Thyroid gland (tissue), 4 donors: Measurements from ENCODE around the gene RASA3. TPM values are rescaled to one million over a fixed set of nuclear protein-coding genes. Genes with fewer than 3 reads are reported as not detected.

Experiments used
- DNase-seq, 2 donors: peaks; one replicate each; pipeline ENCODE4 v3.0.0-alpha.2; 2019
- H3K27ac ChIP-seq, 3 donors: fragments of 200-600 bp; sonication (generic); 1 replicate in 2 of 3; 2 replicates in 1 of 3; pipeline ENCODE4 v1.5.1; 2016 to 2019; ENCODE audit warnings: mild to moderate bottlenecking in 1 of 3, moderate library complexity in 1 of 3
- H3K27me3 ChIP-seq: fragments of 200-600 bp; sonication (generic); one replicate; pipeline ENCODE4 v1.5.1; 2019
- H3K36me3 ChIP-seq, 2 donors: fragments of 200-600 bp; sonication (generic); one replicate each; pipeline ENCODE4 v1.5.1; 2016 to 2019
- H3K4me1 ChIP-seq, 2 donors: fragments of 200-600 bp; sonication (generic); one replicate each; pipeline ENCODE4 v1.5.1; 2017 to 2019
- H3K4me3 ChIP-seq, 3 donors: fragments of 200-600 bp; sonication (generic); replicated peaks in 1 of 3; 1 replicate in 2 of 3; 2 replicates in 1 of 3; pipeline ENCODE4 v1.5.1; 2016; ENCODE audit warnings: mild to moderate bottlenecking in 1 of 3
- H3K9me3 ChIP-seq: fragments of 200-600 bp; sonication (generic); one replicate; pipeline ENCODE4 v1.5.1; 2017
- CTCF ChIP-seq, 6 experiments: fragments of 200-600 bp in 3 of 6; fragments of 450-650 bp in 3 of 6; sonication (generic) in 3 of 6; IDR thresholded peaks; one replicate each; pipeline ENCODE4 v1.5.1; 2016 to 2019; ENCODE audit warnings: antibody characterized with exemption in 6 of 6, mild to moderate bottlenecking in 2 of 6, inconsistent platforms in 1 of 6, moderate library complexity in 1 of 6
- POLR2A ChIP-seq, 2 donors: fragments of 450-650 bp; IDR thresholded peaks; one replicate each; pipeline ENCODE4 v1.6.1; 2017; ENCODE audit warnings: antibody characterized with exemption in 2 of 2, mild to moderate bottlenecking in 2 of 2, moderate library complexity in 1 of 2
- WGBS, 2 donors: methylation state at CpG; one replicate each; pipeline ENCODE4 v1.1.5; 2017; 5-methylcytosine and 5-hydroxymethylcytosine counted together
- intact Hi-C: fragments of 100-400 bp; cut with DNase I; formaldehyde crosslinking; loops from one replicate; pipeline ENCODE4 v1.15.1; 2023
- total RNA-seq, 4 donors: library from RNA; depleted of rRNA; stranded (reverse); fragments of >200 nt; gene quantifications; one replicate each; pipeline ENCODE4 v1.2.3, GENCODE V29; 2016

Gene RASA3
- total RNA-seq, 4 donors from 2014 or later = 22.3 to 32.3 (median 25.5) TPM

- Histone ChIP-seq H3K9me3 (no peaks in the 10 kb centered on the region), H3K4me1 (peaks cover 5 to 9% of the 10 kb centered on the region in 2 donors), H3K36me3 (no peaks in the 10 kb centered on the region), H3K27ac (no peak overlapping the region), H3K4me3 (no peak overlapping the region), H3K27me3 (no peaks in the 10 kb centered on the region)
- intact Hi-C loops = no loop called here
- TF ChIP-seq CTCF (IDR thresholded peaks at IDR 0.05) (no peak), POLR2A (IDR thresholded peaks at IDR 0.05) (no peak)
- 87 to 95% methylated on average over 16 to 17 of the region's 17 CpGs for WGBS, 2 donors
- no peak for DNase-seq
Observed at GRCh38 chr13:113962975-113963374, 169.4 kb downstream of the RASA3 start.

GRCh38 chr13:113962386-113962785 lies 170.0 kb downstream of the RASA3 start:
- no peak for TF ChIP-seq CTCF (IDR thresholded peaks at IDR 0.05)
- WGBS, 2 donors = 90 to 94% methylated on average over 11 of the region's 11 CpGs
- no peaks in the 10 kb centered on the region for H3K27me3 ChIP-seq
- DNase-seq = no peak
- H3K27ac ChIP-seq = no peak overlapping the region
- intact Hi-C loops = no loop called here
- H3K4me1 ChIP-seq = peaks cover 5 to 9% of the 10 kb centered on the region in 2 donors
- no peaks in the 10 kb centered on the region for H3K9me3 ChIP-seq
- H3K4me3 ChIP-seq = no peak overlapping the region
- H3K36me3 ChIP-seq = no peaks in the 10 kb centered on the region

- 49 to 52% methylated on average over 6 of the region's 6 CpGs for WGBS, 2 donors
- peak overlapping the region; percentile 27 to 77 (median 62) for H3K27ac ChIP-seq
- no peaks in the 10 kb centered on the region for H3K9me3 ChIP-seq
- H3K27me3 ChIP-seq = no peaks in the 10 kb centered on the region
- no peaks in the 10 kb centered on the region for H3K36me3 ChIP-seq
- TF ChIP-seq POLR2A (IDR thresholded peaks at IDR 0.05) (no peak), CTCF (IDR thresholded peaks at IDR 0.05) (no peak)
- H3K4me1 ChIP-seq = peaks cover 5 to 9% of the 10 kb centered on the region in 2 donors
- intact Hi-C loops = no loop called here
- peak; percentile 58 to 61 for DNase-seq
- H3K4me3 ChIP-seq = no peak overlapping the region
Observed at GRCh38 chr13:113960276-113960948, 172.0 kb downstream of the RASA3 start.

- intact Hi-C loops = no loop called here
- H3K4me1 ChIP-seq = peaks cover 5 to 9% of the 10 kb centered on the region in 2 donors
- H3K4me3 ChIP-seq = no peak overlapping the region
- no peaks in the 10 kb centered on the region for H3K27me3 ChIP-seq
- 55 to 88% methylated on average over 1 of the region's 1 CpG for WGBS, 2 donors
- H3K27ac ChIP-seq = peak overlapping the region in 2 of 3 donors; percentile 11 to 77
- no peaks in the 10 kb centered on the region for H3K36me3 ChIP-seq
- H3K9me3 ChIP-seq = no peaks in the 10 kb centered on the region
- TF ChIP-seq POLR2A (IDR thresholded peaks at IDR 0.05) (no peak), CTCF (IDR thresholded peaks at IDR 0.05) (no peak)
- peak; percentile 40 to 59 for DNase-seq
Observed at GRCh38 chr13:113959198-113959597, 173.2 kb downstream of the RASA3 start.

- WGBS, 2 donors = 87 to 93% methylated on average over 21 to 22 of the region's 22 CpGs
- Histone ChIP-seq H3K4me3 (no peak overlapping the region), H3K27me3 (no peaks in the 10 kb centered on the region), H3K27ac (no peak overlapping the region), H3K36me3 (no peaks in the 10 kb centered on the region), H3K4me1 (peaks cover 5 to 9% of the 10 kb centered on the region in 2 donors), H3K9me3 (no peaks in the 10 kb centered on the region)
- DNase-seq = peak; percentile 46
- intact Hi-C loops = no loop called here
- TF ChIP-seq CTCF (IDR thresholded peaks at IDR 0.05) (no peak), POLR2A (IDR thresholded peaks at IDR 0.05) (no peak)
Observed at GRCh38 chr13:113958373-113958772, 174.1 kb downstream of the RASA3 start.
